Esophagus muscularis mucosa (tissue), 4 donors: ENCODE results near the gene MAP1LC3A.
"Not testable (repeated sequence)": the region's sequence is repeated elsewhere in the genome, so short reads cannot be mapped to it uniquely, and the experiment has no call there.

Experiments used
- CTCF ChIP-seq, 3 experiments: fragments of 200-600 bp in 2 of 3; fragments of 450-650 bp in 1 of 3; sonication (generic) in 2 of 3; IDR thresholded peaks; one replicate each; pipeline ENCODE4 v1.5.1; 2017 to 2019; ENCODE audit warnings: antibody characterized with exemption in 3 of 3, mild to moderate bottlenecking in 2 of 3, moderate library complexity in 1 of 3
- EP300 ChIP-seq: sonication (generic); formaldehyde crosslinking; IDR thresholded peaks from one replicate; pipeline ENCODE4 v1.6.1; 2017; ENCODE audit warnings: antibody characterized with exemption
- POLR2A ChIP-seq: fragments of 450-650 bp; IDR thresholded peaks from one replicate; pipeline ENCODE4 v1.6.1; 2017; ENCODE audit warnings: antibody characterized with exemption, moderate library complexity, mild to moderate bottlenecking, low read depth

- not testable (repeated sequence) for TF ChIP-seq CTCF (IDR thresholded peaks at IDR 0.05); POLR2A; EP300
Measured at GRCh38 chr20:34518863-34519262, 39.7 kb upstream of the MAP1LC3A start.
